ENCODE measurements around the gene JARID2. TPM values are rescaled to one million over a fixed set of nuclear protein-coding genes. Genes with fewer than 3 reads are reported as not detected.

Gene JARID2
- total and polyA plus RNA-seq, 7 donors: 1.8 to 7.8 (median 6.1) TPM

DNA sequence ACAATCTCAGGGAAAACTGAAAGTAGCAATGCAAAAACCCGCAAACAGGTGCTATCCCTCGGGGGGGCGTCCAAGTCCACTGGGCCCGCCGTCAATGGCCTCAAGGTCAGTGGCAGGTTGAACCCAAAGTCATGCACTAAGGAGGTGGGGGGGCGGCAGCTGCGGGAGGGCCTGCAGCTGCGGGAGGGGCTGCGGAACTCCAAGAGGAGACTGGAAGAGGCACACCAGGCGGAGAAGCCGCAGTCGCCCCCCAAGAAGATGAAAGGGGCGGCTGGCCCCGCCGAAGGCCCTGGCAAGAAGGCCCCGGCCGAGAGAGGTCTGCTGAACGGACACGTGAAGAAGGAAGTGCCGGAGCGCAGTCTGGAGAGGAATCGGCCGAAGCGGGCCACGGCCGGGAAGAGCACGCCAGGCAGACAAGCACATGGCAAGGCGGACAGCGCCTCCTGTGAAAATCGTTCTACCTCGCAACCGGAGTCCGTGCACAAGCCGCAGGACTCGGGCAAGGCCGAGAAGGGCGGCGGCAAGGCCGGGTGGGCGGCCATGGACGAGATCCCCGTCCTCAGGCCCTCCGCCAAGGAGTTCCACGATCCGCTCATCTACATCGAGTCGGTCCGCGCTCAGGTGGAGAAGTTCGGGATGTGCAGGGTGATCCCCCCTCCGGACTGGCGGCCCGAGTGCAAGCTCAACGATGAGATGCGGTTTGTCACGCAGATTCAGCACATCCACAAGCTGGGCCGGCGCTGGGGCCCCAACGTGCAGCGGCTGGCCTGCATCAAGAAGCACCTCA lies 250.7 kb downstream of the JARID2 start:
- no peaks in the 10 kb centered on the region for H3K9me3 ChIP-seq
- H3K4me1 ChIP-seq: peaks cover 0 to 18% (median 16%) of the 10 kb centered on the region in 4 donors
- H3K27me3 ChIP-seq: no peaks in the 10 kb centered on the region
- 97 to 98% methylated on average over 60 of the region's 60 CpGs for whole genome bisulfite sequencing, 2 donors
- DNase-seq: no peak
- intact Hi-C loops (cut with DNase I): loop anchor here (10.0 kb wide), 1 partner anchor 1372 kb away; no protein-coding TSS in a partner anchor
- H3K36me3 ChIP-seq: peaks cover 0 to 40% (median 10%) of the 10 kb centered on the region in 4 donors
- H3K4me3 ChIP-seq: no peak overlapping the region
- TF ChIP-seq, protein P1, sequence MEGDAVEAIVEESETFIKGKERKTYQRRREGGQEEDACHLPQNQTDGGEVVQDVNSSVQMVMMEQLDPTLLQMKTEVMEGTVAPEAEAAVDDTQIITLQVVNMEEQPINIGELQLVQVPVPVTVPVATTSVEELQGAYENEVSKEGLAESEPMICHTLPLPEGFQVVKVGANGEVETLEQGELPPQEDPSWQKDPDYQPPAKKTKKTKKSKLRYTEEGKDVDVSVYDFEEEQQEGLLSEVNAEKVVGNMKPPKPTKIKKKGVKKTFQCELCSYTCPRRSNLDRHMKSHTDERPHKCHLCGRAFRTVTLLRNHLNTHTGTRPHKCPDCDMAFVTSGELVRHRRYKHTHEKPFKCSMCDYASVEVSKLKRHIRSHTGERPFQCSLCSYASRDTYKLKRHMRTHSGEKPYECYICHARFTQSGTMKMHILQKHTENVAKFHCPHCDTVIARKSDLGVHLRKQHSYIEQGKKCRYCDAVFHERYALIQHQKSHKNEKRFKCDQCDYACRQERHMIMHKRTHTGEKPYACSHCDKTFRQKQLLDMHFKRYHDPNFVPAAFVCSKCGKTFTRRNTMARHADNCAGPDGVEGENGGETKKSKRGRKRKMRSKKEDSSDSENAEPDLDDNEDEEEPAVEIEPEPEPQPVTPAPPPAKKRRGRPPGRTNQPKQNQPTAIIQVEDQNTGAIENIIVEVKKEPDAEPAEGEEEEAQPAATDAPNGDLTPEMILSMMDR (IDR thresholded peaks at IDR 0.05): no peak
- no peak for TF ChIP-seq POLR2A (IDR thresholded peaks at IDR 0.05)
- no peak for TF ChIP-seq POLR2AphosphoS5 (IDR thresholded peaks at IDR 0.05)
- TF ChIP-seq EP300 (IDR thresholded peaks at IDR 0.05): no peak
- H3K27ac ChIP-seq: no peak overlapping the region

DNA sequence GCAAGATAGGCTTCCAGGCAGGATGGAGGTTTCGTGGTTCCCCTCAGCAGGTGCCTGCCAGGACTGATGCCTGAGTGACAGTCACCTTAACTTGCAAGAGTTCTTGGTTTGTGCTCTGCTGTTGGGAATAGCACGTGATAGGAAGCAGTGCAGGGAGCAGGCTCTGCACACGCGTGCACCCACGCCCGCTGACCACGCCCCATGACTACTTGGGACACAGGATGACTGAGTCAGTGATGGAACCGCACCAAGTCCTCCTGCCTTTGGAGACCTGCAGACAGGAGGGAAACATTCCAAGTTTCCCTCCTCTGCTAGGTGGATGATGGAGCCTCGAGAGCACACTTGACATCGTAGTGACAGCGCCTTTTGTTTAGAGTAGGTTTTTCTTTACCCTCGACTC lies 252.8 kb downstream of the JARID2 start:
- H3K4me1 ChIP-seq: peaks cover 0 to 29% (median 18%) of the 10 kb centered on the region in 4 donors
- no peaks in the 10 kb centered on the region for H3K9me3 ChIP-seq
- intact Hi-C loops (cut with DNase I): loop anchor here (10.0 kb wide), 1 partner anchor 1374 kb away; no protein-coding TSS in a partner anchor
- WGBS, 2 donors: 74 to 90% methylated on average over 12 of the region's 12 CpGs
- H3K27me3 ChIP-seq: no peaks in the 10 kb centered on the region
- H3K27ac ChIP-seq: no peak overlapping the region
- H3K36me3 ChIP-seq: peaks cover 0 to 41% (median 10%) of the 10 kb centered on the region in 4 donors
- TF ChIP-seq, protein P1 (IDR thresholded peaks at IDR 0.05): no peak
- TF ChIP-seq POLR2AphosphoS5 (IDR thresholded peaks at IDR 0.05) (no peak), POLR2A (IDR thresholded peaks at IDR 0.05) (no peak), EP300 (IDR thresholded peaks at IDR 0.05) (no peak)
- no peak overlapping the region for H3K4me3 ChIP-seq
- no peak for DNase-seq

GRCh38 chr6:15499125-15499524 lies 253.3 kb downstream of the JARID2 start:
- intact Hi-C loops (cut with DNase I): loop anchor here (10.0 kb wide), 1 partner anchor 1374 kb away; no protein-coding TSS in a partner anchor
- WGBS, 2 donors: 96 to 97% methylated on average over 12 of the region's 12 CpGs
- TF ChIP-seq, protein P1 (IDR thresholded peaks at IDR 0.05): no peak
- TF ChIP-seq POLR2A (IDR thresholded peaks at IDR 0.05) (no peak), POLR2AphosphoS5 (IDR thresholded peaks at IDR 0.05) (no peak), EP300 (IDR thresholded peaks at IDR 0.05) (no peak)

DNA sequence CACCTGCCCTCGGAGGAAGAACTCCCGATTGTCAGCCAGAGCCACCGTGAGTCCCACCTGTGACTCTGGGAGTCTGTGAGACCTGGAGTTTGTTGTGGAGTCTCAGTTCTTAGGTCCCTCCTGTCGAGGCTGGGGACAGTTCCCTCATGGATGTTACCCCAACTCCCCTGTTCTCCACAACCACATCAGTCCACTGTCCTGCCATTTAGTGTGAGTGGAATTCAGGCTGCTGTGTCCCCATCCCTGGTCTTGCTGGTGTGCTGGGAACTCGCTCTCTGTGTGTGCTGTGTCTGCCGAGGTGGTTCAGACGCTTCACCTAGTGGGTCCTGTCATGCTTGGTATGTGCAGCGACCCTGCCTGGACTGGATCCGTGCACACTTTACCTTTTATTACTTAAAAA lies 253.7 kb downstream of the JARID2 start:
- Histone ChIP-seq H3K9me3 (no peaks in the 10 kb centered on the region), H3K27ac (no peak overlapping the region), H3K36me3 (peaks cover 0 to 41% (median 10%) of the 10 kb centered on the region in 4 donors), H3K4me1 (peaks cover 0 to 33% (median 20%) of the 10 kb centered on the region in 4 donors), H3K27me3 (no peaks in the 10 kb centered on the region), H3K4me3 (no peak overlapping the region)
- no peak for TF ChIP-seq POLR2A (IDR thresholded peaks at IDR 0.05)
- TF ChIP-seq POLR2AphosphoS5 (IDR thresholded peaks at IDR 0.05): no peak
- TF ChIP-seq EP300 (IDR thresholded peaks at IDR 0.05): no peak
- TF ChIP-seq, protein P1 (IDR thresholded peaks at IDR 0.05): no peak
- 96% methylated on average over 9 of the region's 9 CpGs for WGBS, 2 donors
- intact Hi-C loops (cut with DNase I): loop anchor here (10.0 kb wide), 1 partner anchor 1375 kb away; no protein-coding TSS in a partner anchor
- DNase-seq: no peak

More at GRCh38 chr6:15499125-15499524, 253.3 kb downstream of the JARID2 start:
- Histone ChIP-seq H3K4me3 (no peak overlapping the region), H3K4me1 (peaks cover 0 to 29% (median 16%) of the 10 kb centered on the region in 4 donors), H3K27me3 (no peaks in the 10 kb centered on the region), H3K27ac (no peak overlapping the region), H3K9me3 (no peaks in the 10 kb centered on the region), H3K36me3 (peaks cover 0 to 41% (median 10%) of the 10 kb centered on the region in 4 donors)
- no peak for DNase-seq

Data from sigmoid colon (tissue), 7 donors.